Neuronal stem cell (in vitro differentiated cells): Measurements from ENCODE around the gene ZSCAN1.

Experiments used
- DNase-seq: peaks from one replicate; pipeline ENCODE4 v3.0.0-alpha.2; 2013; ENCODE audit warnings: low spot score
- H2AFZ ChIP-seq: one replicate; pipeline ENCODE4 v1.6.1; 2013; ENCODE audit warnings: mild to moderate bottlenecking, low read length, inconsistent platforms
- H2AK5ac ChIP-seq: 2 replicates; pipeline ENCODE4 v1.6.1; 2013; ENCODE audit warnings: low read depth, mild to moderate bottlenecking, inconsistent platforms, low read length, moderate library complexity, mixed read lengths
- H2BK120ac ChIP-seq: 2 replicates; pipeline ENCODE4 v1.6.1; 2013; ENCODE audit warnings: low read depth, mild to moderate bottlenecking, inconsistent platforms, low read length, moderate library complexity, mixed read lengths
- H2BK12ac ChIP-seq: one replicate; pipeline ENCODE4 v1.6.1; 2013; ENCODE audit warnings: low read length, inconsistent platforms
- H2BK15ac ChIP-seq: 2 replicates; pipeline ENCODE4 v1.6.1; 2013; ENCODE audit warnings: mild to moderate bottlenecking, low read length, inconsistent platforms, mixed read lengths
- H2BK5ac ChIP-seq: one replicate; pipeline ENCODE4 v1.6.1; 2013; ENCODE audit warnings: inconsistent platforms, mild to moderate bottlenecking, low read length, moderate library complexity
- H3K14ac ChIP-seq: one replicate; pipeline ENCODE4 v1.6.1; 2013; ENCODE audit warnings: low read length, inconsistent platforms
- H3K18ac ChIP-seq: 2 replicates; pipeline ENCODE4 v1.6.1; 2013; ENCODE audit warnings: low read length, inconsistent platforms
- H3K23ac ChIP-seq: 2 replicates; pipeline ENCODE4 v1.6.1; 2013; ENCODE audit warnings: low read depth, mild to moderate bottlenecking, mixed read lengths, low read length, inconsistent platforms; ENCODE audit not compliant: poor library complexity
- H3K27ac ChIP-seq: replicated peaks from 3 replicates; pipeline ENCODE4 v1.5.1; 2013; ENCODE audit warnings: low read length, inconsistent platforms
- H3K27me3 ChIP-seq, 3 experiments: 2 replicates each; pipeline ENCODE4 v1.6.1; 2013; ENCODE audit warnings: low read length in 3 of 3, mild to moderate bottlenecking in 2 of 3, inconsistent platforms in 1 of 3, low read depth in 1 of 3, mixed read lengths in 1 of 3, moderate library complexity in 1 of 3; ENCODE audit not compliant: control insufficient read depth in 3 of 3, insufficient read depth in 3 of 3
- H3K36me3 ChIP-seq, 2 donors: replicated peaks in 1 of 2; 2 replicates each; pipeline ENCODE4 v1.6.1; 2013; ENCODE audit warnings: low read length in 2 of 2; ENCODE audit not compliant: control insufficient read depth in 2 of 2, insufficient read depth in 2 of 2
- H3K4ac ChIP-seq: 2 replicates; pipeline ENCODE4 v1.6.1; 2013; ENCODE audit warnings: inconsistent platforms, mild to moderate bottlenecking, low read length, moderate library complexity
- H3K4me1 ChIP-seq, 2 donors: 1 replicate in 1 of 2; 2 replicates in 1 of 2; pipeline ENCODE4 v1.6.1; 2013; ENCODE audit warnings: low read length in 2 of 2, low read depth in 1 of 2; ENCODE audit not compliant: control insufficient read depth in 2 of 2, insufficient read depth in 1 of 2
- H3K4me2 ChIP-seq: one replicate; pipeline ENCODE4 v1.6.1; 2013; ENCODE audit warnings: mild to moderate bottlenecking, low read length, inconsistent platforms; ENCODE audit not compliant: insufficient read depth, poor library complexity, severe bottlenecking
- H3K4me3 ChIP-seq, 2 donors: 2 replicates each; pipeline ENCODE4 v1.5.1; 2013; ENCODE audit warnings: low read length in 2 of 2, mild to moderate bottlenecking in 2 of 2, inconsistent platforms in 1 of 2, moderate library complexity in 1 of 2
- H3K79me1 ChIP-seq: one replicate; pipeline ENCODE4 v1.6.1; 2013; ENCODE audit warnings: low read depth, mild to moderate bottlenecking, inconsistent platforms, low read length, moderate library complexity
- H3K9ac ChIP-seq: one replicate; pipeline ENCODE4 v1.6.1; 2013; ENCODE audit warnings: mild to moderate bottlenecking, low read depth, low read length, inconsistent platforms; ENCODE audit not compliant: poor library complexity
- H3K9me3 ChIP-seq, 2 donors: replicated peaks in 1 of 2; 2 replicates each; pipeline versions ENCODE3 to v1.6.1; 2013; ENCODE audit warnings: low read length in 2 of 2, mild to moderate bottlenecking in 2 of 2, inconsistent platforms in 1 of 2, low read depth in 1 of 2, mixed read lengths in 1 of 2, moderate library complexity in 1 of 2; ENCODE audit not compliant: control insufficient read depth in 2 of 2, insufficient read depth in 1 of 2
- H4K8ac ChIP-seq: one replicate; pipeline ENCODE4 v1.6.1; 2013; ENCODE audit warnings: low read depth, mild to moderate bottlenecking, inconsistent platforms, low read length, moderate library complexity
- H4K91ac ChIP-seq: one replicate; pipeline ENCODE4 v1.6.1; 2013; ENCODE audit warnings: low read length, low read depth, mild to moderate bottlenecking, inconsistent platforms; ENCODE audit not compliant: poor library complexity
- WGBS, 2 donors: extraction: QIAGEN DNeasy Blood & Tissue Kit; methylation state at CpG; one replicate each; pipeline ENCODE4 v1.1.7; 2013; ENCODE audit warnings: missing lambda C conversion rate in 2 of 2, mixed read lengths in 1 of 2; ENCODE audit not compliant: insufficient read length in 2 of 2, insufficient replicate concordance in 1 of 2; ENCODE audit errors: extremely low coverage in 2 of 2; 5-methylcytosine and 5-hydroxymethylcytosine counted together

The ZSCAN1 gene

DNA sequence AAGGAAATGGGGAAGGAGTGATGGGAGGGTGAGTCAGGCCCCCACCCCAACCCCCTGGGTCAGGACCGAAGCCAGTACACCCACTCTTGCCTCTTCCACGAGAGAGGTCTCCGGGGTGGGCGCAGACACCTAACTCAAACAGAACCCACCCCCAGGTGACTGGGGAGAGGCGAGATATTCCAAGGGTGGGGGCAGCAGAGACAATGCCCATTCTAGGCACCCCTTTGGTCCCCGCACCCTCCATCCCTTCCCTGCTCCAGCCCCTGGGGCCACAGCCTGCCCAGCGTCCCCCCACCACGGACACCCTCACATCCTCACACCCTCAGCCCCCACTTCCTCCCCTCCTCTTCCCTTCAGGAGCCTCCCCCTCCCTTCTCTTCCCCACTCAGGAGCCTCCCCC, 63.5 kb downstream of the ZSCAN1 start:
- WGBS, 2 donors, result no CpG with 5 or more reads among the region's 8 CpGs
- no peak overlapping the region for H4K91ac ChIP-seq
- no peak overlapping the region for H2BK12ac ChIP-seq
- H3K18ac ChIP-seq, result peak overlapping the region; percentile 84
- H2AK5ac ChIP-seq, result peak overlapping the region; percentile 98
- H3K4ac ChIP-seq, result peak overlapping the region; percentile 76
- H3K4me1 ChIP-seq, result peaks cover 4 to 8% of the 10 kb centered on the region in 2 donors
- H3K79me1 ChIP-seq, result peaks cover 31% of the 10 kb centered on the region
- H2BK5ac ChIP-seq, result peak overlapping the region; percentile 91
- no peak overlapping the region for H2BK120ac ChIP-seq
- H3K14ac ChIP-seq, result peak overlapping the region; percentile 38
- H4K8ac ChIP-seq, result no peak overlapping the region
- H3K23ac ChIP-seq, result peak overlapping the region; percentile 43
- peaks cover 15 to 46% of the 10 kb centered on the region in 2 donors for H3K36me3 ChIP-seq
- H2AFZ ChIP-seq, result no peak overlapping the region
- no peaks in the 10 kb centered on the region for H3K27me3 ChIP-seq
- H3K9ac ChIP-seq, result peak overlapping the region; percentile 88
- H2BK15ac ChIP-seq, result peak overlapping the region; percentile 75
- peaks cover 19 to 69% of the 10 kb centered on the region in 2 donors for H3K9me3 ChIP-seq
- peak overlapping the region; percentile 66 for H3K4me2 ChIP-seq
- H3K4me3 ChIP-seq, result peak overlapping the region; percentile 77 to 88
- no peak overlapping the region for H3K27ac ChIP-seq
- DNase-seq, result no peak

DNA sequence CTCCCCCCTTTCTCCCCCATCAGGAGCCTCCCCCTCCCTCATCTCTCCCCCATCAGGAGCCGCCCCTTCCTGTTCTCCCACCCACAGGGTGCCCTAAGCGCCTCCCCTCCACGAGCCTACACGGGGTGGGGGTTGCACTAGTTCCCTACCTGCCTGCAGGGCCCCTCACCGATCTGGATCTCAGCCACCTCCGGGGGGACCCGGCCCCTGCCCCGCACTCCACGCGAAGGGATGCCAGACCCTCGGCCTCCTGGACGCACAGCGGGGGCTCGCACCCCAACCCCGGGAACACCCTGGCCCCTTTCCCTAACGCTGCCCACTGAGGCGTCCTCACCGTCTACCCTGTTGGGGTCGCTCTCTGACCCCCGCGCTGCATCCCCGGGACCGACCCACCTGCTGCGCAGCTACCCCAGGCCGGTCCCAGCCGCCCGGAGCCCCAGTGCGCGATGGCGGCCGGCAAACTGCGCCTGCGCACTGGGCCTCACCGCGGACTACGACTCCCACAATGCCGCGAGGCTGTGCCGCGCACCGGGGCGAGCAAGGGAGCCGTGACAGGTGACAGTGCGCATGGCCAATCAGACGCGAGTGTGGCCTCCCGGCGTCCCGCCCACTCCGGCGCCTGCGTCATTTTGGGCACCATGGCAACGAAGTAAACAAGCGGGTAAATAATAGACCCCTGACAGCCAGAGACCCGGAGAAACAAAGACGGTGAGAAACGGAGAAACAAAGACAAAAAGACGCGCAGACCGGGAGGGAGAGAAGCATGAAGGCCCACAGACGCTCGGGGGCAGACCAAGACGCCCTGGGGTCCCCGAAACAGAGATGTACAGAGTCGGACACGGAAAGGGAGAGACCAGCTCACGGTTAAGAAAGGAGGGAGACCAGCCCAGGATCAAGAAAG, 64.2 kb downstream of the ZSCAN1 start, which contains the start of gene ZSCAN18:
ZSCAN18 (minus strand) TSS at position 451 of the 901 bp plus-strand sequence. CDS start 7,964 bp downstream, outside the sequence.
- peak; percentile 100 for DNase-seq
- H2BK12ac ChIP-seq, result no peak within 1 kb of the TSS
- H3K18ac ChIP-seq, result peak within 1 kb of the TSS; percentile 100
- H3K27me3 ChIP-seq, result no peaks in the 10 kb centered on the region
- H2AFZ ChIP-seq, result peak within 1 kb of the TSS; percentile 90
- H2AK5ac ChIP-seq, result peak within 1 kb of the TSS; percentile 98
- peak within 1 kb of the TSS; percentile 52 for H4K8ac ChIP-seq
- peaks cover 19 to 67% of the 10 kb centered on the region in 2 donors for H3K9me3 ChIP-seq
- H3K36me3 ChIP-seq, result peaks cover 14 to 39% of the 10 kb centered on the region in 2 donors
- H4K91ac ChIP-seq, result no peak within 1 kb of the TSS
- H3K27ac ChIP-seq, result peak within 1 kb of the TSS; percentile 90
- peaks cover 30% of the 10 kb centered on the region for H3K79me1 ChIP-seq
- WGBS, 2 donors, result no CpG with 5 or more reads among the region's 67 CpGs
- peak within 1 kb of the TSS; percentile 88 to 93 for H3K4me3 ChIP-seq
- H3K23ac ChIP-seq, result peak within 1 kb of the TSS; percentile 97
- H3K9ac ChIP-seq, result peak within 1 kb of the TSS; percentile 98
- peak within 1 kb of the TSS; percentile 76 for H3K4ac ChIP-seq
- H2BK15ac ChIP-seq, result peak within 1 kb of the TSS; percentile 75
- peaks cover 4 to 7% of the 10 kb centered on the region in 2 donors for H3K4me1 ChIP-seq
- H3K14ac ChIP-seq, result peak within 1 kb of the TSS; percentile 99
- H2BK120ac ChIP-seq, result peak within 1 kb of the TSS; percentile 73
- peak within 1 kb of the TSS; percentile 66 for H3K4me2 ChIP-seq
- peak within 1 kb of the TSS; percentile 91 for H2BK5ac ChIP-seq

DNA sequence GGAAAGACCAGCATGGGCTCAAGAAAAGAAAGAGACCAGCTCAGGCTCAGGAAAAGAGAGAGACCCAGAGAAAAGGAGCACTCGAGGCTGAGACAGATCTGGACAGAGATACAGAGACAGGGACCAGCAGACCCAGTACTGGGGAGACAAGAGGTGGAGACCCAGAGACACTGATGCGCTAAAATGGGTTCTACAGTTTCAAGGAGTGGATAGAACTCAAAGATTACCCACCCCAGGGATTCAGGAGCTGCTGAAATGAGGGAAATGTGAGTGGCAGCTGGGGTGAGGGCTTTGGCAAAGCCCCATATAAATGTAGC, 64.8 kb downstream of the ZSCAN1 start:
- H3K14ac ChIP-seq, result no peak overlapping the region
- peak overlapping the region; percentile 69 for H3K18ac ChIP-seq
- peak overlapping the region; percentile 90 for H3K27ac ChIP-seq
- peaks cover 19 to 64% of the 10 kb centered on the region in 2 donors for H3K9me3 ChIP-seq
- H4K8ac ChIP-seq, result no peak overlapping the region
- no peak overlapping the region for H2BK12ac ChIP-seq
- peaks cover 4 to 7% of the 10 kb centered on the region in 2 donors for H3K4me1 ChIP-seq
- H2BK15ac ChIP-seq, result no peak overlapping the region
- H3K79me1 ChIP-seq, result peaks cover 26% of the 10 kb centered on the region
- peak overlapping the region; percentile 62 for H3K4me2 ChIP-seq
- no peak for DNase-seq
- H3K9ac ChIP-seq, result no peak overlapping the region
- H2BK5ac ChIP-seq, result no peak overlapping the region
- peak overlapping the region; percentile 75 to 88 for H3K4me3 ChIP-seq
- H2AFZ ChIP-seq, result peak overlapping the region; percentile 90
- no peak overlapping the region for H3K23ac ChIP-seq
- WGBS, 2 donors, result no CpG with 5 or more reads among the region's 2 CpGs
- no peak overlapping the region for H4K91ac ChIP-seq
- H2BK120ac ChIP-seq, result no peak overlapping the region
- no peak overlapping the region for H2AK5ac ChIP-seq
- H3K36me3 ChIP-seq, result peaks cover 11 to 33% of the 10 kb centered on the region in 2 donors
- H3K4ac ChIP-seq, result no peak overlapping the region
- no peaks in the 10 kb centered on the region for H3K27me3 ChIP-seq
